ENCODE measurements around the gene RPL13. TPM values are rescaled to one million over a fixed set of nuclear protein-coding genes. Genes with fewer than 3 reads are reported as not detected.

Gene RPL13
- total and polyA plus RNA-seq, 2 of the 4 experiments (the other 2 are of a cell fraction) = 2,098 to 3,527 TPM

GRCh38 chr16:89548344-89549006 is 12.0 kb upstream of the RPL13 start:
- Histone ChIP-seq H4K20me1 (ENCODE audit: insufficient read depth, low read length) (peaks cover 3% of the 10 kb centered on the region; the same call in 1 of the 2 replicates), H3K56ac (ENCODE audit: extremely low read depth, insufficient read depth, low read length) (no peak overlapping the region), H3K27ac (ENCODE audit: insufficient read depth, low read length) (no peak overlapping the region), H3K18ac (ENCODE audit: low read depth, low read length) (no peak overlapping the region), H3K27me3 (ENCODE audit: control insufficient read depth, insufficient read depth, low read length) (no peaks in the 10 kb centered on the region), H3K9me1 (ENCODE audit: insufficient read depth, low read length) (no peaks in the 10 kb centered on the region), H3K36me3 (ENCODE audit: control insufficient read depth, insufficient read depth, low read length) (peaks cover 66% of the 10 kb centered on the region), H3K9ac (ENCODE audit: low read depth, low read length) (no peak overlapping the region), H2BK5ac (ENCODE audit: low read depth, low read length, poor library complexity, severe bottlenecking) (no peak overlapping the region), H2AFZ (replicated peaks; ENCODE audit: low read length, poor library complexity) (no peak overlapping the region), H2AK9ac (replicated peaks; ENCODE audit: low read depth, low read length, poor library complexity) (no peak overlapping the region), H3K9me3 (ENCODE audit: control insufficient read depth, insufficient read depth, low read length) (no peaks in the 10 kb centered on the region), H4K91ac (ENCODE audit: insufficient read depth, low read depth, low read length) (no peak overlapping the region), H3K23ac (ENCODE audit: low read depth, low read length) (no peak overlapping the region), H3K4me2 (ENCODE audit: low read depth, low read length) (no peak overlapping the region), H2BK120ac (ENCODE audit: low read depth, low read length) (no peak overlapping the region), H3K4me1 (ENCODE audit: control insufficient read depth, insufficient read depth, low read length) (no peaks in the 10 kb centered on the region), H2BK20ac (ENCODE audit: low read depth, low read length) (no peak overlapping the region), H4K5ac (ENCODE audit: low read depth, low read length) (no peak overlapping the region), H3K14ac (replicated peaks; ENCODE audit: low read depth, low read length) (no peak overlapping the region), H3K4ac (ENCODE audit: low read depth, low read length) (no peak overlapping the region), H3K79me1 (ENCODE audit: low read depth in 1 of 2, low read length in 2 of 2) (peaks cover 3 to 24% of the 10 kb centered on the region in 2 experiments; a peak in 2 of 4 replicates), H3K4me3 (ENCODE audit: insufficient read depth, low read depth, low read length) (no peak overlapping the region), H4K8ac (ENCODE audit: low read depth in 2 of 2, low read length in 2 of 2) (no peak overlapping the region), H2AK5ac (ENCODE audit: low read depth, low read length) (no peak overlapping the region), H2BK15ac (ENCODE audit: low read depth, low read length) (no peak overlapping the region)
- CTCF ChIA-PET = interaction anchor here (1.2 kb wide), 1 partner anchor 9 kb away, joined by 5 read pairs; no protein-coding TSS in a partner anchor
- intact Hi-C loops (cut with micrococcal nuclease) = no loop called here
- 86% methylated on average over 10 of the region's 28 CpGs; no CpG with 5 or more reads in 1 of the 2 experiments for WGBS, 2 experiments (ENCODE audit: extremely low coverage in 2 of 2, insufficient read length in 1 of 2)
- dilution Hi-C loops (cut with HindIII; ENCODE audit: low sequenced_read_pairs, unreplicated experiment) = no loop called here
- in situ Hi-C loops (cut with MboI; ENCODE audit: low sequenced_read_pairs) = no loop called here
- POLR2A ChIA-PET (ENCODE audit: unreplicated experiment) = no interaction called here
- TSS peak; percentile 26 for BruUV-seq (replicated peaks)
- no peak for DNase-seq
- TF ChIP-seq, protein P1, sequence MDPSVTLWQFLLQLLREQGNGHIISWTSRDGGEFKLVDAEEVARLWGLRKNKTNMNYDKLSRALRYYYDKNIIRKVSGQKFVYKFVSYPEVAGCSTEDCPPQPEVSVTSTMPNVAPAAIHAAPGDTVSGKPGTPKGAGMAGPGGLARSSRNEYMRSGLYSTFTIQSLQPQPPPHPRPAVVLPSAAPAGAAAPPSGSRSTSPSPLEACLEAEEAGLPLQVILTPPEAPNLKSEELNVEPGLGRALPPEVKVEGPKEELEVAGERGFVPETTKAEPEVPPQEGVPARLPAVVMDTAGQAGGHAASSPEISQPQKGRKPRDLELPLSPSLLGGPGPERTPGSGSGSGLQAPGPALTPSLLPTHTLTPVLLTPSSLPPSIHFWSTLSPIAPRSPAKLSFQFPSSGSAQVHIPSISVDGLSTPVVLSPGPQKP (IDR thresholded peaks at IDR 0.05; ENCODE audit: borderline replicate concordance, low read depth, low read length) = no peak
- TF ChIP-seq MXI1 (IDR thresholded peaks at IDR 0.05; ENCODE audit: borderline replicate concordance, low read depth, low read length) = no peak
- no peak for TF ChIP-seq RCOR1 (IDR thresholded peaks at IDR 0.05; ENCODE audit: insufficient replicate concordance, low read length)
- TF ChIP-seq FOS (IDR thresholded peaks at IDR 0.05; ENCODE audit: low read depth, low read length) = no peak
- no peak for TF ChIP-seq MAFK (IDR thresholded peaks at IDR 0.05; ENCODE audit: low read depth, low read length)
- no peak for TF ChIP-seq BHLHE40 (IDR thresholded peaks at IDR 0.05; ENCODE audit: low read depth, low read length)
- TF ChIP-seq, protein P2, sequence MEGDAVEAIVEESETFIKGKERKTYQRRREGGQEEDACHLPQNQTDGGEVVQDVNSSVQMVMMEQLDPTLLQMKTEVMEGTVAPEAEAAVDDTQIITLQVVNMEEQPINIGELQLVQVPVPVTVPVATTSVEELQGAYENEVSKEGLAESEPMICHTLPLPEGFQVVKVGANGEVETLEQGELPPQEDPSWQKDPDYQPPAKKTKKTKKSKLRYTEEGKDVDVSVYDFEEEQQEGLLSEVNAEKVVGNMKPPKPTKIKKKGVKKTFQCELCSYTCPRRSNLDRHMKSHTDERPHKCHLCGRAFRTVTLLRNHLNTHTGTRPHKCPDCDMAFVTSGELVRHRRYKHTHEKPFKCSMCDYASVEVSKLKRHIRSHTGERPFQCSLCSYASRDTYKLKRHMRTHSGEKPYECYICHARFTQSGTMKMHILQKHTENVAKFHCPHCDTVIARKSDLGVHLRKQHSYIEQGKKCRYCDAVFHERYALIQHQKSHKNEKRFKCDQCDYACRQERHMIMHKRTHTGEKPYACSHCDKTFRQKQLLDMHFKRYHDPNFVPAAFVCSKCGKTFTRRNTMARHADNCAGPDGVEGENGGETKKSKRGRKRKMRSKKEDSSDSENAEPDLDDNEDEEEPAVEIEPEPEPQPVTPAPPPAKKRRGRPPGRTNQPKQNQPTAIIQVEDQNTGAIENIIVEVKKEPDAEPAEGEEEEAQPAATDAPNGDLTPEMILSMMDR (conservative IDR thresholded peaks at IDR 0.05; ENCODE audit: low read depth, low read length) = no peak
- no peak for TF ChIP-seq NFE2L2 (IDR thresholded peaks at IDR 0.05; ENCODE audit: low read depth, low read length)
- no peak for TF ChIP-seq POLR2A (IDR thresholded peaks at IDR 0.05; ENCODE audit: low read depth, low read length)
- TF ChIP-seq CEBPB (IDR thresholded peaks at IDR 0.05; ENCODE audit: low read depth, low read length) = no peak
- TF ChIP-seq RFX5 (IDR thresholded peaks at IDR 0.05; ENCODE audit: low read depth, low read length) = no peak
- no peak for TF ChIP-seq SMC3 (IDR thresholded peaks at IDR 0.05; ENCODE audit: low read depth, low read length)
- no peak for TF ChIP-seq RAD21 (IDR thresholded peaks at IDR 0.05; ENCODE audit: low read length)
- TF ChIP-seq CHD1 (IDR thresholded peaks at IDR 0.05; ENCODE audit: low read depth, low read length) = no peak
- TF ChIP-seq MAZ (IDR thresholded peaks at IDR 0.05; ENCODE audit: borderline replicate concordance, low read depth, low read length) = no peak
- no peak for ATAC-seq (ENCODE audit: low read depth)

Data from IMR-90 (cell line).